ENCODE results near the gene NEIL3. TPM values are rescaled to one million over a fixed set of nuclear protein-coding genes. Genes with fewer than 3 reads are reported as not detected.

Gene NEIL3
- polyA plus RNA-seq, 1 donor = 3.0 TPM

GRCh38 chr4:177371461-177371860 is 61.8 kb downstream of the NEIL3 start:
- DNase-seq = no peak

- no peak for DNase-seq
Observed at GRCh38 chr4:177374966-177375365, 65.3 kb downstream of the NEIL3 start.

- DNase-seq = no peak
Observed at GRCh38 chr4:177375372-177375771, 65.7 kb downstream of the NEIL3 start.

GRCh38 chr4:177376024-177376423 is 66.3 kb downstream of the NEIL3 start:
- no peak for DNase-seq

GRCh38 chr4:177380730-177381287 is 71.1 kb downstream of the NEIL3 start:
- DNase-seq = no peak

- DNase-seq = no peak
Observed at GRCh38 chr4:177381762-177382310, 72.2 kb downstream of the NEIL3 start.

GRCh38 chr4:177384856-177385397 is 75.3 kb downstream of the NEIL3 start:
- no peak for DNase-seq

- no peak for DNase-seq
Observed at GRCh38 chr4:177385576-177386277, 76.1 kb downstream of the NEIL3 start.

- no peak for DNase-seq
Observed at GRCh38 chr4:177386278-177386815, 76.7 kb downstream of the NEIL3 start.

- no peak for DNase-seq
Observed at GRCh38 chr4:177391287-177391686, 81.6 kb downstream of the NEIL3 start.

GRCh38 chr4:177391953-177392352 is 82.3 kb downstream of the NEIL3 start:
- no peak for DNase-seq

GRCh38 chr4:177393236-177393635 is 83.6 kb downstream of the NEIL3 start:
- no peak for DNase-seq

GRCh38 chr4:177396352-177396751 is 86.7 kb downstream of the NEIL3 start:
- DNase-seq = no peak

GRCh38 chr4:177400030-177400429 is 90.4 kb downstream of the NEIL3 start:
- DNase-seq = no peak

GRCh38 chr4:177401658-177402273 is 92.1 kb downstream of the NEIL3 start:
- DNase-seq = no peak

GRCh38 chr4:177403746-177404145 is 94.1 kb downstream of the NEIL3 start:
- no peak for DNase-seq

GRCh38 chr4:177404342-177404741 is 94.7 kb downstream of the NEIL3 start:
- DNase-seq = no peak

- no peak for DNase-seq
Observed at GRCh38 chr4:177404986-177405385, 95.3 kb downstream of the NEIL3 start.

- no peak for DNase-seq
Observed at GRCh38 chr4:177405508-177405907, 95.8 kb downstream of the NEIL3 start.

GRCh38 chr4:177408023-177408422 is 98.3 kb downstream of the NEIL3 start:
- no peak for DNase-seq

GRCh38 chr4:177410566-177410965 is 100.9 kb downstream of the NEIL3 start:
- DNase-seq = no peak

- no peak for DNase-seq
Observed at GRCh38 chr4:177411996-177412395, 102.3 kb downstream of the NEIL3 start.

Measured in hindlimb muscle (tissue), 1 donor.